Duodenal mucosa (tissue), 2 donors: ENCODE data around the gene DDAH1.

Experiments
- H3K27ac ChIP-seq: one replicate; pipeline ENCODE4 v1.7.0; 2013; ENCODE audit warnings: low read depth, low read length
- H3K27me3 ChIP-seq, 2 donors: one replicate each; pipeline ENCODE4 v1.7.0; 2013; ENCODE audit warnings: low read length in 2 of 2, control low read depth in 1 of 2; ENCODE audit not compliant: insufficient read depth in 2 of 2, control insufficient read depth in 1 of 2
- H3K36me3 ChIP-seq, 2 donors: one replicate each; pipeline ENCODE4 v1.7.0; 2013; ENCODE audit warnings: low read length in 2 of 2, control low read depth in 1 of 2; ENCODE audit not compliant: insufficient read depth in 2 of 2, control insufficient read depth in 1 of 2
- H3K4me1 ChIP-seq, 2 donors: one replicate each; pipeline ENCODE4 v1.7.0; 2013; ENCODE audit warnings: low read length in 2 of 2, control low read depth in 1 of 2; ENCODE audit not compliant: insufficient read depth in 2 of 2, control insufficient read depth in 1 of 2
- H3K4me3 ChIP-seq, 2 donors: one replicate each; pipeline ENCODE4 v1.7.0; 2013; ENCODE audit warnings: low read length in 2 of 2, low read depth in 1 of 2
- H3K9ac ChIP-seq, 2 donors: one replicate each; pipeline ENCODE4 v1.7.0; 2013; ENCODE audit warnings: low read length in 2 of 2, low read depth in 1 of 2
- H3K9me3 ChIP-seq, 2 donors: one replicate each; pipeline ENCODE4 v1.7.0; 2013; ENCODE audit warnings: low read length in 2 of 2, control low read depth in 1 of 2; ENCODE audit not compliant: control insufficient read depth in 1 of 2

Gene DDAH1

DNA sequence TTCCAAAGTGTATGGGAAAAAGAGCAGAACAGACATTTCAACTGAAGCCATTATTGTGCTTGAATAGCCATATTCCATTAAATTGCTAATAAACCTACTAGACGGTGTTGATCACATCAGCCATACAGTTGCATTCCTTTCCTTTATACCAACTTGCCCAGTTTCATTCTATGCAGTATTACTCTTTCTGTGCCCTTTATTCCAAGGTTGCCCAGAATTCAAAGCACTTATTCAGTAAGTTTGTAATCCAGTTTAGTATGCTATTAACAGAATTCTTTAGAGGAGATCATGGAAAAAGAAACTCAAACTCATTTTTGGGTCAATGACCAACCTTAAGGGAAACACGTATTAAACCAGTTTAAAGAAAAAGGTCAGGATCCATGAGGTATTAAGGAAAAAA lies 89.5 kb downstream of the DDAH1 start:
- H3K36me3 ChIP-seq = no peaks in the 10 kb centered on the region
- no peak overlapping the region for H3K4me3 ChIP-seq
- peaks cover 0 to 14% of the 10 kb centered on the region in 2 donors for H3K4me1 ChIP-seq
- no peaks in the 10 kb centered on the region for H3K27me3 ChIP-seq
- H3K9me3 ChIP-seq = no peaks in the 10 kb centered on the region
- H3K9ac ChIP-seq = no peak overlapping the region
- no peak overlapping the region for H3K27ac ChIP-seq

DNA sequence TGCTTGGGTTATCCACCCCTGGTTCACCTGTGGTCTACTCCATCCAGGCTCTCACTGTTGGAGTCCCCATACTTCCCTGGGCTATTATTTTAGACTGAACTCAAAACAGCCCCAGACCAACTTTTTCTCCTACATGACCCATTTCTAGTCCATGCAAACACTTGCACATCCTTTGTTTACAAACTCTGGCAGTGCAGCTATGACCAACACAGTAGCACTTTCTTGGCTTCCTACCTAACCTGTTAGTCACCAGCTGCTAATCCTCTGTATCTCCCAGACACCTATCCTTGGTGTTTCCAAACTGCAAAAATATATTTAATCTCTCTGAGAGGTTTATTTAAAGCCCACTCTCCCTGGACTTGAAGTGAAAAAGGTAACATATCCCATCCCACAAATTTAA lies 90.8 kb downstream of the DDAH1 start:
- H3K9me3 ChIP-seq = no peaks in the 10 kb centered on the region
- no peak overlapping the region for H3K27ac ChIP-seq
- no peaks in the 10 kb centered on the region for H3K36me3 ChIP-seq
- H3K27me3 ChIP-seq = no peaks in the 10 kb centered on the region
- H3K4me1 ChIP-seq = peaks cover 0 to 14% of the 10 kb centered on the region in 2 donors
- no peak overlapping the region for H3K4me3 ChIP-seq
- H3K9ac ChIP-seq = no peak overlapping the region

DNA sequence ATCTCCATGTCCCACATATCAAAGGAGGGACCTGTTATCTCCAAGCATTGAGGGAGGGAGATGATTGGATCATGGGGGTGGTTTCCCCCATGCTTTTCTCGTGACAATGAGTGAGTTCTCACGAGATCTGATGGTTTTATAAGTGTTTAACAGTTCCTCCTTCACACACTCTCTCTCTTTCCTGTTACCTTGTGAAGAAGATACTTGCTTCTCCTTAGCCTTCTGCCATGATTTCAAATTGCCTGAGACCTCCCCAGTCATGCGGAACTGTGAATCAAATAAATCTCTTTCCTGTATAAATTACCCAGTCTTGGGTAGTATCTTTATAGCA lies 91.6 kb downstream of the DDAH1 start:
- Histone ChIP-seq H3K27me3 (no peaks in the 10 kb centered on the region), H3K36me3 (no peaks in the 10 kb centered on the region), H3K27ac (no peak overlapping the region), H3K9me3 (no peaks in the 10 kb centered on the region), H3K9ac (no peak overlapping the region), H3K4me3 (no peak overlapping the region), H3K4me1 (peaks cover 0 to 19% of the 10 kb centered on the region in 2 donors)

DNA sequence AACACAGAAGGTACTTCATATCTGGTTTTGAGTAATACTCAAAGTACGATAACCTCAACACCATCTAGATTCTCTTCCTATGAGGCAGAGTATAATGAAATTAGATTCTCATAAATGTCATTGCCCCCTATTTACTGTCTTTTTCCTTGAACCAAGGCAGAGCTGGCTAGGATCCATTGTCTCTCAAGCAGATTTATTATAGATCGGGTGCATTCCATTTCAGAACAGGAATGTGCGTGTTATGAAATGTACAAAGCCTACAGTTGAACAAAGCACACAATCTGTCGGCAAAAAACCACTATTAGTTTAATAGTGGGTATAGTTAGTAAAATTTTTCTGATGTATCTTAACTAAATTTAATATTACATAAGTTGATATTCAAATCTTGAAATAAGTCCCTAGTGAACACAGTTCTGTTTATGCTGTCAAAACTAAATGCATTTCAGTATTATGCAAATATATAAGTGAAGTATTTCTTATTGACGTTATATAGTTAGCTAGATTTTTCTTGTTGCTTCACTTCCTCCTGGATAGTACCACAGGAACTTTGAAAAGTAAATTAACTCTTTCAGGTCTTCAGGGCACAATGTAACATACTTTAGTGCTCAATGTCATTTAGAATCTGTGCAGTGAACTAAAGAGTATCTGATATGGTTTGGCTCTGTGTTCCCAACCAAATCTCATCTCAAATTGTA lies 92.1 kb downstream of the DDAH1 start:
- Histone ChIP-seq H3K4me3 (no peak overlapping the region), H3K27me3 (no peaks in the 10 kb centered on the region), H3K36me3 (no peaks in the 10 kb centered on the region), H3K9ac (no peak overlapping the region), H3K4me1 (peaks cover 0 to 24% of the 10 kb centered on the region in 2 donors), H3K9me3 (no peaks in the 10 kb centered on the region), H3K27ac (no peak overlapping the region)

DNA sequence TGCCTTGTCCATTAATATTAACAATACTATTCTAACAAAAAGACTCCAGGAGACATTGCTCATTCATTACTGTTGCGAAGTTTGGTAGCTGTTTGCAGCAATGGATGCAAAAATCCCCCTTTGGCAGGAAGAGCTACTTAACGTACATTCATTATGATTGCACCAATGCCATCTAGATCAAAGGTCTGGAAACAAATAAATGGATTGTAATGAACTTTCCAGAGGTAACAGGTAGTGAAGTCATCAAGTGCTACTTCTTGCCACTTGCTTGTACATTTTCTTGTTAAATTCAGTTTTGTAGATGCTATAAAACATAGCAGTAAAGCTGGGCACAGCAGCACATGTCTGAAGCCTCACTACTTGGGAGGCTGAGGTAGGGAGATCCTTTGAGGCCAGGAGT lies 93.9 kb downstream of the DDAH1 start:
- Histone ChIP-seq H3K9ac (no peak overlapping the region), H3K36me3 (no peaks in the 10 kb centered on the region), H3K27ac (no peak overlapping the region), H3K27me3 (no peaks in the 10 kb centered on the region), H3K4me1 (peaks cover 0 to 26% of the 10 kb centered on the region in 2 donors), H3K4me3 (no peak overlapping the region), H3K9me3 (no peaks in the 10 kb centered on the region)

DNA sequence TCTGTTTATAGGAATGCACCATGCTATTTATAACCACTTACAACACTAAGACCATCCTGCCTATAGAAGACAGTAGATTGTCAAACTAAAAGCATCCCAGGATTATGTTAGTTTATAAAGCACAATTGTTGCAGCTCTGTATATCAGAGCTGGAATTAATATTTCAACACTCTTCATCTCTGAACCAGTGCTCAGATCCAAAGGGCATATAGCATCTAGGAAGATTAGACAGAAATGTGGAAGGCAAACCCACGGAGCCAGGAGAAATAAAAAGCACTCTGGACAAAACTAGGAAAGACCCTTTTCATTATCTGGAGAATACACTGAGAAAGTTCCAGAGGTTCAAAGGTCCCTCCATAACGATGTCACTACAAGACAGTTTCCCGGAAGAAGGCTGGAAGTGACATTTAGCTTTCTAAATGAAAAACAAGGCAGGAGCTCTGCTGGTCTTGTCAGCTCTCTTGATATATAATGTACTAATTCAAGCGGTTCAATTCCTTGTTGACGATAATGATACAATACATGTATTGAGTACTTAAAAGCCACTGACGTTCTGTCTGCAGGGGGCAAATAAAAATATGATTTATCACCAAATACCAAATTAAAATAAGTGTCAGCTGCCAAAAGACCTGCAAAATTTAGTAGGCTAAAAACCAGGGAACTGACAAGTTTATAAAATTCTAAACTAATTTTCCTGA lies 96.7 kb downstream of the DDAH1 start:
- H3K27ac ChIP-seq = no peak overlapping the region
- H3K36me3 ChIP-seq = no peaks in the 10 kb centered on the region
- no peaks in the 10 kb centered on the region for H3K27me3 ChIP-seq
- H3K9ac ChIP-seq = no peak overlapping the region
- H3K4me1 ChIP-seq = peaks cover 0 to 23% of the 10 kb centered on the region in 2 donors
- no peak overlapping the region for H3K4me3 ChIP-seq
- H3K9me3 ChIP-seq = no peaks in the 10 kb centered on the region

DNA sequence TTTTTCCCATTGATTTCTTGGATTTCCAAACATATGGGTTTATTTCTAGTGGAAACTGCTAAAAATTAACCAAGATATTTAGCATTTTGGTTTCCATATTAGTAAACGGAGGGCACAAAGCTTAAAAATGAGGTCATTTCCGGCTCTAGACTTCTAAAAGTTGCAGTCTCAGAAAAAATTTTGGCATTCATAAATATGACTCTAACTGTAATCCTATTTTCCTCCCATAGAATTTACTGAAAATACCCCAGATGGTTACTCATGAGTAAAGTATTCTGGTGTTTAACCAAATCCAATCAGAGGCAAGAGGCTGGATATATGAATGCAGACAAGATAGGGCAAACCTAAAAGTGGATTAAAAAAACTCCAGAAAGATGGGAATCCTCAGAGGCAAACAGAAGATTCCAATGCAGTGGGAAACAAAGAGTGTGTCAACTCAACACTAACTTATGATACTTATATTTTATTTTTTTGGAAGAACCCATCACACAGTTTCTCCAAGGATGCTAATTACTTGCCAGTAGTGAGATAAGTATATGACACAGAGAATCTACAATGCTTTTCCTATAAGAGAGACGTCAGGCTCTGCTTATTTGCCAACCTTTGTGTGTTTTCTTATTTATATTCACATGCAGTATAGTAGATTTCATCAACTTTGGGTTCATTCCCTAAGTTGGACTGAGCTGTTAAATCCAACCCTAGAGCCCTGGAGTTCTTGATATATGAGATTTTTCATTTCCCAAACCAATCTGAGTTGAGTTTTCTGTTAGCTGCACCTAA lies 98.4 kb downstream of the DDAH1 start:
- Histone ChIP-seq H3K27ac (no peak overlapping the region), H3K9ac (no peak overlapping the region), H3K4me1 (peaks cover 0 to 21% of the 10 kb centered on the region in 2 donors)

DNA sequence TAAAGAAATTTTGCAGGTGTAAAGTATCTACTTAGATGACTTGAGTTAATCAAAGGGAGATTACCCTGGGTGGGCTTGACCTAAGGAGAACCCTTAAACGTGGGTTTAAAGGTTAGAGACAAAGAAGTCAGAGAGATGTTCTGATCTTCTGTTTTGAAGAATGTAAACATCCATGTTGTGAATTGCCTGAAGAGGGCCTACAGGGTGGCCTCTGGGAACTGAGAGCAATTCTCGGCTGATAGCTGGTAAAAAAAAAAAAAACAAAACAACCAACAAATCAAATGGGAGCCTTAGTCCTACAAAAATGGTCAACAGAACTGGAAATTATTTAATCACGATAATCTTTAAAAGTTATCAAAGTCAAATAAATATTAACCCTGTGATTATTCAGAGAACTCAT lies 99.1 kb downstream of the DDAH1 start:
- Histone ChIP-seq H3K4me3 (no peak overlapping the region), H3K9me3 (no peaks in the 10 kb centered on the region), H3K4me1 (peaks cover 0 to 24% of the 10 kb centered on the region in 2 donors), H3K27me3 (no peaks in the 10 kb centered on the region), H3K27ac (no peak overlapping the region), H3K9ac (no peak overlapping the region), H3K36me3 (no peaks in the 10 kb centered on the region)

More for the DNA sequence above, 98.4 kb downstream of the DDAH1 start:
- no peaks in the 10 kb centered on the region for H3K9me3 ChIP-seq
- H3K36me3 ChIP-seq = no peaks in the 10 kb centered on the region
- no peak overlapping the region for H3K4me3 ChIP-seq
- H3K27me3 ChIP-seq = no peaks in the 10 kb centered on the region

DNA sequence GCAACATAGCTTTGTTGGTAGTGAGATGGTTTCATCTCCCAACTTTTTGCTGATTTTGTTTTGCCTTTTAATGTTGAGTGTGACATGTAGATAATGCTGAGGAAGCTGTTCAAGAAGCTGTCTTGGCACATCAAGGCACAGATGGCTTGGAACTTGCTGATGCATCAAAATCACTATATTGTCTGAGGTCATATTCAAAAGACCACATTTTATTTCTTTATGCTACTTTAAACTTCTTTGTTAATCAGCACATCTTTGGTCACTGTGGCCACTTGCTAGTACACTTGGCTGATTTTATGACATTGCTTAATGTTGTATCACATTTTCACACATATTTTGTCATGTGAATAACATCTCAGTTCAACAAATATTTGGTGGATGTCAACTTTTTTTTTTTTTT lies 101.4 kb downstream of the DDAH1 start:
- no peak overlapping the region for H3K4me3 ChIP-seq
- no peak overlapping the region for H3K9ac ChIP-seq
- H3K4me1 ChIP-seq = peaks cover 0 to 21% of the 10 kb centered on the region in 2 donors
- no peaks in the 10 kb centered on the region for H3K9me3 ChIP-seq
- H3K27ac ChIP-seq = no peak overlapping the region
- H3K27me3 ChIP-seq = no peaks in the 10 kb centered on the region
- no peaks in the 10 kb centered on the region for H3K36me3 ChIP-seq

DNA sequence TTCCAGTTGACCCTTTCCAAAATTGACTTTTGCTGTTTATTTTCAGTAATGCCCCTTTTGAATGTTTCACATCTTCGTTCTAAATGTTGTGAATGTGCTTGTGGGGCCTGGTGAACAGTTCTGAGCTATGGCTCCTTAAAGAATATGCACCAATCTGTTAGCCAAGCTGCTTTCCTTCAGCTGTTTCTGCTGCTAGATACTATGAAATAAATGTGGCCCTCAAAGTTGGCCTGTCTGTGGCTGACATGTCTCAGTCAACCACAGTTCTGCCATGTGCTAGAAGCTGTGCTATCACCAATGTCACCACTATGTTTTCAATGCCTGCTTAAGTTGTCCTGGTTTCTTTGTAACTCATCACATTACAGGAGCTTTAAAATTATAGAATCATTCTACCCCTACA lies 101.9 kb downstream of the DDAH1 start:
- Histone ChIP-seq H3K9me3 (no peaks in the 10 kb centered on the region), H3K4me1 (peaks cover 0 to 16% of the 10 kb centered on the region in 2 donors), H3K9ac (no peak overlapping the region), H3K4me3 (no peak overlapping the region), H3K27ac (no peak overlapping the region), H3K27me3 (no peaks in the 10 kb centered on the region), H3K36me3 (no peaks in the 10 kb centered on the region)
